ENCODE measurements around the gene C5orf52. TPM values are rescaled to one million over a fixed set of nuclear protein-coding genes. Genes with fewer than 3 reads are reported as not detected.
"Not testable (repeated sequence)": the region's sequence is repeated elsewhere in the genome, so short reads cannot be mapped to it uniquely, and the experiment has no call there.

Gene C5orf52
- total RNA-seq, 1 experiment from 2014 or later: not detected

DNA sequence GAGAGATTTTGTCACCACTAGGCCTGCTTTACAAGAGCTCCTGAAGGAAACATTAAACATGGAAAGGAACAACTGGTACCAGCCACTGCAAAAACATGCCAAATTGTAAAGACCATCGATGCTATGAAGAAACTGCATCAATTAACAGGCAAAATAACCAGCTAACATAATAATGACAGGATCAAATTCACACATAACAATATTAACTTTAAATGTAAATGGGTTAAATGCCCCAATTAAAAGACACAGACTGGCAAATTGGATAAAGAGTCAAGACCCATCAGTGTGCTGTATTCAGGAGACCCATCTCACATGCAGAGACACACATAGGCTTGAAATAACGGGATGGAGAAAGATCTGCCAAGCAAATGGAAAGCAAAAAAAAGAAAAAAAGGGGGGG is 51.6 kb downstream of the C5orf52 start:
- DNase-seq (ENCODE audit: low spot score): not testable (repeated sequence)

DNA sequence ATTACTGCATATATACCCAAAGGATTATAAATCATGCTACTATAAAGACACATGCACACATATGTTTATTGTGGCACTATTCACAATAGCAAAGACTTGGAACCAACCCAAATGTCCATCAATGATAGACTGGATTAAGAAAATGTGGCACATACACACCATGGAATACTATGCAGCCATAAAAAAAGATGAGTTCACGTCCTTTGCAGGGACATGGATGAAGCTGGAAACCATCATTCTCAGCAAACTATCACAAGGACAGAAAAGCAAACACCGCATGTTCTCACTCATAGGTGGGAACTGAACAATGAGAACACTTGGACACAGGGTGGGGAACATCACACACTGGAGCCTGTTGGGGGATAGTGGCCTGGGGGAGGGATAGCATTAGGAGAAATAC is 55.3 kb downstream of the C5orf52 start:
- DNase-seq (ENCODE audit: low spot score): not testable (repeated sequence)

DNA sequence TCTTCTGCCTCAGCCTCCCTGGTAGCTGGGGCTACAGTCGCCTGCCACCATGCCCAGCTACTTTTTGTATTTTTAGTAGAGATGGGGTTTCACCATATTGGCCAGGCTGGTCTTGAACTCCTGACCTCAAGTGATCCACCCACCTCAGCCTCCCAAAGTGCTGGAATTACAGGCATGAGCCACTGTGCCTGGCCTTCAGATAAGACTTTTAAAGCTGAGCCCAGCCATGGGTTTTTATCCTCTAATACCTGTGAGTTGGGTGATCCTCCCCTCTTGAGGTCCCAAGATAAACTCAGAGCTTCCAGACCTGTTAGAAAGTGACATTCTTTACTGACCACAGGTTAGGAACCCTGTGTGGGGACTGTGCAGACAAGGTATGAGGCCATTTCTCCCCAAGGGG is 56.5 kb downstream of the C5orf52 start:
- DNase-seq (ENCODE audit: low spot score): not testable (repeated sequence)

Other genes starting within 250 kb of the C5orf52 start
- not detected in 2 replicates for gene NIPAL4, start 211.3 kb upstream of the C5orf52 start, total RNA-seq (2014; rRNA removed; shearing (Covaris generic))
- 4.9 and 5.6 TPM in 2 replicates for gene ADAM19, start 95.8 kb upstream of the C5orf52 start, total RNA-seq (2014; rRNA removed; shearing (Covaris generic))
- gene SOX30, start 19.1 kb upstream of the C5orf52 start, total RNA-seq (2014; rRNA removed; shearing (Covaris generic)): not detected in 2 replicates
- 22.6 and 27.1 TPM in 2 replicates for gene THG1L, start 59.9 kb downstream of the C5orf52 start, total RNA-seq (2014; rRNA removed; shearing (Covaris generic))
- gene LSM11, start 72.2 kb downstream of the C5orf52 start, total RNA-seq (2014; rRNA removed; shearing (Covaris generic)): 2.0 and 2.4 TPM in 2 replicates
- 30.5 and 43.3 TPM in 2 replicates for gene CLINT1, start 187.6 kb downstream of the C5orf52 start, total RNA-seq (2014; rRNA removed; shearing (Covaris generic))